CD1c-positive myeloid dendritic cell (primary cell): Measurements from ENCODE around the gene CD46.

Experiments
- DNase-seq: peaks from one replicate; pipeline ENCODE4 v3.0.0-alpha.2; 2016; ENCODE audit errors: extremely low spot score

Gene CD46

GRCh38 chr1:207828485-207829158 is 76.8 kb downstream of the CD46 start:
- DNase-seq = peak; percentile 92

- no peak for DNase-seq
Measured at GRCh38 chr1:207829576-207829975, 77.7 kb downstream of the CD46 start.

DNA sequence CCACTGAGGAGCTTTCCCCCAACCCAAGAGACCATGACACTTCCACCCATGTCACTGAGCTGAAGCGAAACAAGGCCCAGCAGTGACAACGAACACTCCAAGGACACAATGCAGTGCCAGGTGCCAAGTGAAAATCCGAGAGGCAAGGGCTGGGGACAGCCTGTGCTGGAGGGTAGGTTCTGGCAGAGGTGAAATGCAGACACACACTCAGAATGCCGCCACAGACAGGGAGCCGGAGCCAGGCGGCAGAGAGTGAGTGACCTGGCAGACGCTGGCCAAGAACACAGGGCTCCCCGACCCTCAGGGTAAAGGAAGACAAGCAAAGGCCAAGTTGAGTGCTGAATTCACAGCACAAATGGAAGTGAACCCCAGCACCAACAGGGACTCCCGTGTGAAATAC is 78.9 kb downstream of the CD46 start:
- DNase-seq = no peak

GRCh38 chr1:207831517-207832327 is 79.9 kb downstream of the CD46 start:
- peak; percentile 71 for DNase-seq

DNA sequence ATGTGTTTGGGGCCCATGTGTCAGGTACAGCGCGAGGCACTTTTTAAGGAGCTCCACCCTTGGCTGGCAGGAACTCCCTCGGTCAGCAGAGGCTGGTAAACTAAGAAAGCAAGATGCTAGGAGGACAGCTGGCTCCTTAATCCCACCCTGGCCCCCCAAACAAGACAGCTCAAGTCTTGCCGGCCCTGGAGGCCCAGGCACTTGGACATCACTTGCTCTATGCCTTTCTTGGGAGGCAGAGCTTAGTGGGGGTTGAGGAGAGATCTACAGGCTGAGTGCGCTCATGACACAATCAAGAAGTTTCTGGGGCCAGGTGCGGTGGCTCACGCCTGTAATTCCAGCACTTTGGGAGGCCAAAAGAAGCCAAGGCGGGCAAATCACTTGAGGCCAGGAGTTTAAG is 80.9 kb downstream of the CD46 start:
- no peak for DNase-seq

DNA sequence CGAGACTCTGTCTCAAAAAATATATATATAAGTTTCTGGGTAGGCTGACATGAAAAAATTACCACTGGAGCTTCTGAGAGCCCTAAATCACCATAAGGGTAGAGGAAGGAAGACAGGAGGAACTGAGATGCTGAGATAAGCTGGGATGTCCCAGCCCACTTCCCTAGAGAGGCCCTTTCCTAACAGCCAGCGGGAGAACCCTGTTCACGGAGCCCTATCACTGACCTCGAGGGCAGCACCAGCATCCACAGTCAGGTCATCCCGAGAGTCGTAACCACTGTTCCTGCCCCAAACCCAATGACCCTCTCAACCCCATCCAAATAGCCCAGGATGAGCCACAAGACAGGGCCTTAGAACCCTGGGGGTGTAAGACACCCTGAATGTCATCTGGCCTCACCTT is 81.5 kb downstream of the CD46 start:
- peak; percentile 55 for DNase-seq

DNA sequence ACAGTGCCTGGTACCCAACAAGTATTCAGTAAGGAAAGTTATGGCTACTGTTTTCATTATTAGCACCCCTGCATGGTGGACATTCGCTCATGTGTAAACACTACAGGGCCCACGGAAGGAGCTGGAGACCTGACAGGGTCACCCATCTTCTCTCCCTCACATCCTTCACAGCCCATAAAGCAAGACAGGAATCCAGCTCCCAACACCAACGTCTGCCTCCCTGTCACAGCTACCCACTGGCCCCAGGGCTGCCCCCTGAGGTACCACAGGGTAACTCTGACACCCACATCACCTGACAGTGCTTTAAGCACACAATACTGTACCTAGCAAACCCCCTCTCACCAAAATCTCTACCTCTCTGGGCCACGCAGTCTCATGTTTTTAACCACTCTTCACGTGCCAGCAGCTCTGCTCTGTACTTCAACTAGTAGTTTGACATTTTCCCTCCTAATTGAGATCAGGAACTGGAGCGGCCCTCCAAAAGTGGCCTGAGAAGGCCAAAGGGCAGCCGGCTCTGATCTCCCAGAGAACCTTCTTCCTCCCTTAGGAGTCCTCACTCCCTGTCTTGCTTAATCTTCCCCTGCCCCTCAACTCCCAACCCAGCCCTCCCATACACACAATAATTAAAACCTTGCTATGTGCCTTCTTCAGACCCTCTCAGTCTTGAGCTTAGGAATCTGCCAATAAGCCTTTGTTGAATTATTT is 82.3 kb downstream of the CD46 start:
- DNase-seq = no peak

GRCh38 chr1:207835958-207836357 is 84.1 kb downstream of the CD46 start:
- DNase-seq = no peak

DNA sequence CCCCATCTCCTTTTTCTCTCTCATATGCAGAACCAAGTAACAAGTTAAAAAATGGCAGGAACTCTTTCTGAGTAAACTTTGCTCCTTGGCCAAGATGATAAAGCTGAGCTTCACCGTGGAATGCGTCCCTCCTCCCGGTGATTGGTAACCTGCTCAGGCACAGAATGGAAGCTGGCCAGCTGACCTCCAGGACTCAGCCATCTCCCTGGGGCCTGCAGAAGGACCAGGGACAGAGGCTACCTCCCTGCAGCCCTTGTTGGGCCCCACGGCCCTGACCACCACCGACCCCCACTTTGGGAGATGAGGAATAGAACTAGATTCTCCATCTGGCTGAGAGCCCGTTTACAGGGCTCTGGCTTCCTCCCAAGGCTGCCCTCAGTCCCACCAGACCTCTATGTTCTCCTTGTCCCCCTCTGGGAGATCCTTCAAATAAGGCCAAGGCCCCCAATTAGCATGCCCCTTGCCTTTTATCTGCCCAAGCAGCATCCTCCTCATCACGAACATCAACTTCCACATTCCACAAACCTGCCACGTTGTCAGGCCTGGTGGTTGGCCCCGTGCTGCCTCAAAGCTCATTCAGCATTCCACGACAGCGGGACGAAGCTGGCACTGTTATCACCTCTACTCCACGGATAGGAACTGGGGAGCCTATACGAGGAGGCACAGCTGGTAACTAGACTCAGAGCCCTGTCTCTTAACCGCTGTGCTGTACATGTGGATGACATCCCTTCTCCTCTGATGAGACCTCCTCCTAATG is 84.9 kb downstream of the CD46 start:
- no peak for DNase-seq

GRCh38 chr1:207837673-207838072 is 85.8 kb downstream of the CD46 start:
- DNase-seq = no peak

- DNase-seq = no peak
Measured at GRCh38 chr1:207838156-207839082, 86.6 kb downstream of the CD46 start.

DNA sequence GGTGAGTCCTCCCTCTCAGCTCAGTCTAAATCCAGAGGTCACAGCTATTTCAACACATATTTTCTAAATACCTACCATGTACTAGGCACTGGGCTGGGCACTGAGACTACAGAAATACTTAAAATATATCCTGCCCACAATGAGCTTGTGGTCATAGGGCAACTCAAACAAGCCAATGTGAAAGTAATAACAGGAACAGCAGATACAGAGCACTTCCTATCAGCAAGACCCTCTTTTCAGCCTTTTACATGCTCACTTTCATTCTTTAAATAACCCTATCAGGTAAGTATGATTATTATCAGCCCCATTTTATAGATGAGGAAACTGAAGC is 87.2 kb downstream of the CD46 start:
- no peak for DNase-seq

DNA sequence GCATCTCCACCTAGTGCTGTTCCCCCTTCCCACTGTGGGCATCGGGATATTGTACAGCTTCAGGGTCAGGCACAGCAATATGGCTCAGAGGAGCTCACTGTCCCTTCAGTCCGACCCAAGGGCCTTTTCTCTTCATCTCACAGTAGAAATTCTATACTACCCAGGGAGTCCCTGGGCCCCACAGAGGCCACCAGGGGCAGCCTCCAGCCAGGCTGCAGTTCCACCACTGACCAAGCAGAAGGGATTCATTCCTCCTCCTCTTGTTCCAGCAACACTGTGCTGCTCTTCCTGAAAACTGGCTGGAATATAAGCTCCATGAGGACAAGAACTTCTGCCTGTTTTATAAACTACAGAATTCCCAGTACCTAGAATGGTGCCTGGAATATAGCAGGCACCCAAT is 88.5 kb downstream of the CD46 start:
- no peak for DNase-seq

DNA sequence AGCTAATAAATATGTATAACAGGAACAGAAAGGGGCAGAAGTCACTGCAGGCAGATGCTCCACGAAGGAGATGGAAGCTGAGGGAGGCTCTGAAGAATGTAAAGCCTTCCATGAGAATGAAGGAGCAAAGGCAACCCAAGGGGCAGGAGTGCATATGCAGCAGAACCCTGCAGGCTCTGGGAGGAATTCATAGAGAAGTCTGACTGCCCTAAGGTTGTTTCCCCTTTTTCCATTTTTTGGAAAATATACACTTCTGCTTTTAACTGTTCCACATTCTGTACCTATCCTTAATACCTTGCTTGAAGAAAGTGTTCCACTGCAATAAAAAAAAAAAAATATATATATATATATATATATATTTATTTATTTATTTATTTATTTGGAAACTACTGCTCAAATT is 89.4 kb downstream of the CD46 start:
- DNase-seq = peak; percentile 64

DNA sequence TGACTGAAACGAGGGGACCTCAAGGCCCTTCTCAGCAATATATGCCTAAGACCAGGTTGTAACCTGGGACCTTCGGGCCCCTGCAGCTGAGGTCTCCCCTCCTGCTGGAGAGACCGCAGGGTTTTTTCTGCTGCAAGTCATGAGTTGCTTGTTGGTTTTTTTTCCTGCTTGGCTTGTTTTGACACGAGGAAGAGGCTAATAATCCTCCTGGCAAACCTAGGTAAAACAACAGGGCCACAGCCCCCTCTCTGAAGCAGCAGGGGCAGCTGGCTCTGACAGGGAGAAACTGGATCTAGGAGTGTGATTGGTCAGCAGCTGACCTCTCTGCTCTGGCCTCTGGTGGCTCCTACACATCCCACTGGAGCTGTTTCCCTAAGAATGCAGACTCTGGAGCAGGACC is 90.0 kb downstream of the CD46 start:
- DNase-seq = no peak

- no peak for DNase-seq
Measured at GRCh38 chr1:207842506-207842905, 90.7 kb downstream of the CD46 start.

- peak; percentile 33 for DNase-seq
Measured at GRCh38 chr1:207844371-207844770, 92.5 kb downstream of the CD46 start.
